HEK293 (cell line): ENCODE data around the gene BACH2.

ENCODE experiments used
- CTCF ChIA-PET: fragments of 350-600 bp; formaldehyde crosslinking; extraction: SDS; loops from one replicate; lab custom pipeline; 2021; ENCODE audit warnings: antibody characterized with exemption; lab: Yijun Ruan, JAX
- POLR2A ChIA-PET: fragments of 300-600 bp; formaldehyde crosslinking; extraction: SDS; loops from one replicate; lab custom pipeline; 2020; ENCODE audit warnings: antibody characterized with exemption, inconsistent platforms; lab: Yijun Ruan, JAX
- H3K27ac ChIP-seq: fragments of 200-500 bp; sonication (Bioruptor generic); 2 replicates; pipeline ENCODE4 v1.5.1; 2014; ENCODE audit warnings: low read depth, low read length, control low read depth, inconsistent platforms; ENCODE audit errors: extremely low read depth
- H3K36me3 ChIP-seq, 2 experiments: fragments of 200-500 bp in 1 of 2; sonication (Bioruptor generic) in 1 of 2; 1 replicate in 1 of 2; 2 replicates in 1 of 2; pipeline ENCODE4 v1.5.1; 2014 to 2017; ENCODE audit warnings: inconsistent platforms in 2 of 2, low read length in 2 of 2; ENCODE audit not compliant: control insufficient read depth in 2 of 2, insufficient read depth in 1 of 2
- H3K4me1 ChIP-seq: fragments of 200-500 bp; sonication (Bioruptor generic); 2 replicates; pipeline ENCODE4 v1.5.1; 2014; ENCODE audit warnings: mild to moderate bottlenecking, low read length, inconsistent platforms; ENCODE audit not compliant: control insufficient read depth, insufficient read depth
- H3K4me3 ChIP-seq: 2 replicates; pipeline ENCODE4 v1.5.1; 2011; ENCODE audit warnings: low read depth, mild to moderate bottlenecking, control low read depth, low read length, moderate library complexity
- H3K9me3 ChIP-seq: fragments of 200-500 bp; sonication (Bioruptor generic); 2 replicates; pipeline ENCODE4 v1.5.1; 2014; ENCODE audit warnings: low read depth, low read length, inconsistent platforms; ENCODE audit not compliant: control insufficient read depth, insufficient read depth
- BCL11A ChIP-seq: fragments of 450-650 bp; formaldehyde crosslinking; IDR thresholded peaks from 2 replicates; pipeline ENCODE4 v1.5.1; 2016; ENCODE audit warnings: low read depth, missing biosample characterization, missing genetic modification characterization
- RBAK ChIP-seq: fragments of 450-650 bp; formaldehyde crosslinking; IDR thresholded peaks from 2 replicates; pipeline ENCODE4 v1.5.1; 2016; ENCODE audit warnings: missing biosample characterization, missing genetic modification characterization
- YY2 ChIP-seq: fragments of 450-650 bp; formaldehyde crosslinking; IDR thresholded peaks from 2 replicates; pipeline ENCODE4 v1.5.1; 2016; ENCODE audit warnings: missing biosample characterization, missing genetic modification characterization
- ZFP37 ChIP-seq: fragments of 450-650 bp; formaldehyde crosslinking; IDR thresholded peaks from 2 replicates; pipeline ENCODE4 v1.5.1; 2016; ENCODE audit warnings: missing biosample characterization, missing genetic modification characterization
- ZFP41 ChIP-seq: fragments of 450-650 bp; formaldehyde crosslinking; IDR thresholded peaks from 2 replicates; pipeline ENCODE4 v1.5.1; 2016; ENCODE audit warnings: missing biosample characterization, missing genetic modification characterization, borderline replicate concordance
- ZNF146 ChIP-seq: fragments of 450-650 bp; formaldehyde crosslinking; IDR thresholded peaks from 2 replicates; pipeline ENCODE4 v1.5.1; 2016; ENCODE audit warnings: missing biosample characterization, missing genetic modification characterization
- ZNF157 ChIP-seq: fragments of 450-650 bp; formaldehyde crosslinking; IDR thresholded peaks from 2 replicates; pipeline ENCODE4 v1.5.1; 2016; ENCODE audit warnings: missing biosample characterization, missing genetic modification characterization
- ZNF2 ChIP-seq: fragments of 450-650 bp; formaldehyde crosslinking; IDR thresholded peaks from 2 replicates; pipeline ENCODE4 v1.5.1; 2016; ENCODE audit warnings: missing biosample characterization, missing genetic modification characterization
- ZNF202 ChIP-seq: fragments of 450-650 bp; formaldehyde crosslinking; IDR thresholded peaks from 2 replicates; pipeline ENCODE4 v1.5.1; 2016; ENCODE audit warnings: missing biosample characterization, missing genetic modification characterization, borderline replicate concordance
- ZNF211 ChIP-seq: fragments of 450-650 bp; formaldehyde crosslinking; IDR thresholded peaks from 2 replicates; pipeline ENCODE4 v1.5.1; 2016; ENCODE audit warnings: low read depth, missing biosample characterization, missing genetic modification characterization
- ZNF23 ChIP-seq: fragments of 450-650 bp; formaldehyde crosslinking; IDR thresholded peaks from 2 replicates; pipeline ENCODE4 v1.5.1; 2016; ENCODE audit warnings: missing biosample characterization, missing genetic modification characterization, borderline replicate concordance
- ZNF529 ChIP-seq: fragments of 450-650 bp; formaldehyde crosslinking; IDR thresholded peaks from 2 replicates; pipeline ENCODE4 v1.5.1; 2017; ENCODE audit warnings: missing genetic modification characterization, missing biosample characterization; ENCODE audit not compliant: insufficient replicate concordance
- ZNF600 ChIP-seq: fragments of 450-650 bp; formaldehyde crosslinking; IDR thresholded peaks from 2 replicates; pipeline ENCODE4 v1.5.1; 2016; ENCODE audit warnings: missing biosample characterization, missing genetic modification characterization
- ZNF629 ChIP-seq: fragments of 450-650 bp; formaldehyde crosslinking; IDR thresholded peaks from 2 replicates; pipeline ENCODE4 v1.5.1; 2017; ENCODE audit warnings: missing biosample characterization, missing genetic modification characterization
- ZNF776 ChIP-seq: fragments of 450-650 bp; formaldehyde crosslinking; IDR thresholded peaks from 2 replicates; pipeline ENCODE4 v1.5.0; 2017; ENCODE audit warnings: missing biosample characterization, missing genetic modification characterization, borderline replicate concordance
- TF ChIP-seq, protein P1 (sequence below): fragments of 450-650 bp; formaldehyde crosslinking; IDR thresholded peaks from 2 replicates; pipeline ENCODE4 v1.5.1; 2016; ENCODE audit warnings: missing biosample characterization, missing genetic modification characterization
- TF ChIP-seq, protein P2 (sequence below): fragments of 450-650 bp; formaldehyde crosslinking; IDR thresholded peaks from 2 replicates; pipeline ENCODE4 v1.5.1; 2016; ENCODE audit warnings: missing biosample characterization, missing genetic modification characterization
- TF ChIP-seq, protein P3 (sequence below): fragments of 450-650 bp; IDR thresholded peaks from 2 replicates; pipeline ENCODE4 v1.5.1; 2018; ENCODE audit warnings: missing biosample characterization, missing genetic modification characterization
- TF ChIP-seq, protein P4 (sequence below): fragments of 450-650 bp; formaldehyde crosslinking; IDR thresholded peaks from 2 replicates; pipeline ENCODE4 v1.5.1; 2016; ENCODE audit warnings: missing biosample characterization, missing genetic modification characterization, low read depth
- TF ChIP-seq, protein P5 (sequence below): fragments of 450-650 bp; formaldehyde crosslinking; IDR thresholded peaks from 2 replicates; pipeline ENCODE4 v1.5.1; 2016; ENCODE audit warnings: missing biosample characterization, missing genetic modification characterization

BACH2 gene

DNA sequence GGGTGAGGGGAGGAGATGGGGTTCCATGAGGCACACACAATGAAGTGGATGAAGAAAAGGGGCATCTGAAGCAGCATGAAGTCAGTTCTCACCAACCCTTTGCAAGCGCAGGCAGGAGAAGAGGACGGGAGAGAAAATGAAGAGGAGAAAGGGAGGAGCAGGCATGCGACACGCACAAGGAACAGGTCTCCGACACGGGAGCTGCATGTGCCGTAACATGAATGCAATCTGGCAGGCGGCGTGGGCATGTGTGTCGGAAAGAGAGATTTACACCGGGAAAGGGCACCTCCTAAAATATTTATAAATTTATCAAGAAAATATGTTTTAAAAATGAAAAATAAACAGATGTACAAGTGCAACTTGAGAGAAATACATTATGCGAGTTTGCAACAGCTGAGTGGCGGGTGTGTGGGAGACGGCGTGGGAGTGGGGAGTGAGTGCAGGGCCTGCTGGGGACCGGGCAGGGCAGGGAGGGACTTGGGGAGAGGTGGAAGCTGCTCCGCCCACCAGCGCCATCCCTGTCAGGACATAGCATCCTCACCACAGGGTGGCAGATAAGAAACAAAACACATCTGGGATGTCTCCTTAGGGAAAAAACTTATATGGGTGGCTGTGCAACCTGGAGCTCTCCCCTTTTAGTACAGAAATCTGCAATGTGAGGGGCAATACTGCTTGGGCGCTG, 361.8 kb downstream of the BACH2 start (continued):
- no peak for TF ChIP-seq ZNF23 (tag by site-specific recombination)
- TF ChIP-seq, protein P1, sequence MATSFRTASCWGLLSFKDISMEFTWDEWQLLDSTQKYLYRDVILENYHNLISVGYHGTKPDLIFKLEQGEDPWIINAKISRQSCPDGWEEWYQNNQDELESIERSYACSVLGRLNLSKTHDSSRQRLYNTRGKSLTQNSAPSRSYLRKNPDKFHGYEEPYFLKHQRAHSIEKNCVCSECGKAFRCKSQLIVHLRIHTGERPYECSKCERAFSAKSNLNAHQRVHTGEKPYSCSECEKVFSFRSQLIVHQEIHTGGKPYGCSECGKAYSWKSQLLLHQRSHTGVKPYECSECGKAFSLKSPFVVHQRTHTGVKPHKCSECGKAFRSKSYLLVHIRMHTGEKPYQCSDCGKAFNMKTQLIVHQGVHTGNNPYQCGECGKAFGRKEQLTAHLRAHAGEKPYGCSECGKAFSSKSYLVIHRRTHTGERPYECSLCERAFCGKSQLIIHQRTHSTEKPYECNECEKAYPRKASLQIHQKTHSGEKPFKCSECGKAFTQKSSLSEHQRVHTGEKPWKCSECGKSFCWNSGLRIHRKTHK (tag by site-specific recombination) = no peak

GRCh38 chr6:89932245-89932802, 364.3 kb downstream of the BACH2 start:
- ChIA-PET CTCF (interaction anchor here (0.5 kb wide), 1 partner anchor 498 kb away, joined by 3 read pairs; no protein-coding TSS in a partner anchor), POLR2A (no interaction called here)
- Histone ChIP-seq H3K4me3 (no peak overlapping the region), H3K27ac (no peak overlapping the region), H3K9me3 (no peaks in the 10 kb centered on the region), H3K36me3 (peaks cover 0 to 13% of the 10 kb centered on the region in 2 experiments; a peak in 1 of 3 replicates), H3K4me1 (no peaks in the 10 kb centered on the region)
- TF ChIP-seq ZFP41 (no peak), RBAK (tag by site-specific recombination) (no peak), ZNF629 (tag by site-specific recombination) (no peak), ZNF23 (tag by site-specific recombination) (no peak), ZNF776 (no peak), ZNF2 (tag by site-specific recombination) (no peak), ZNF157 (tag by site-specific recombination) (no peak), ZFP37 (tag by site-specific recombination) (no peak), YY2 (tag by site-specific recombination) (no peak), ZNF202 (tag by site-specific recombination) (no peak), ZNF211 (tag by site-specific recombination) (no peak), ZNF600 (tag by site-specific recombination) (no peak), ZNF146 (no peak), BCL11A (no peak), ZNF529 (no peak)
- TF ChIP-seq, protein P2, sequence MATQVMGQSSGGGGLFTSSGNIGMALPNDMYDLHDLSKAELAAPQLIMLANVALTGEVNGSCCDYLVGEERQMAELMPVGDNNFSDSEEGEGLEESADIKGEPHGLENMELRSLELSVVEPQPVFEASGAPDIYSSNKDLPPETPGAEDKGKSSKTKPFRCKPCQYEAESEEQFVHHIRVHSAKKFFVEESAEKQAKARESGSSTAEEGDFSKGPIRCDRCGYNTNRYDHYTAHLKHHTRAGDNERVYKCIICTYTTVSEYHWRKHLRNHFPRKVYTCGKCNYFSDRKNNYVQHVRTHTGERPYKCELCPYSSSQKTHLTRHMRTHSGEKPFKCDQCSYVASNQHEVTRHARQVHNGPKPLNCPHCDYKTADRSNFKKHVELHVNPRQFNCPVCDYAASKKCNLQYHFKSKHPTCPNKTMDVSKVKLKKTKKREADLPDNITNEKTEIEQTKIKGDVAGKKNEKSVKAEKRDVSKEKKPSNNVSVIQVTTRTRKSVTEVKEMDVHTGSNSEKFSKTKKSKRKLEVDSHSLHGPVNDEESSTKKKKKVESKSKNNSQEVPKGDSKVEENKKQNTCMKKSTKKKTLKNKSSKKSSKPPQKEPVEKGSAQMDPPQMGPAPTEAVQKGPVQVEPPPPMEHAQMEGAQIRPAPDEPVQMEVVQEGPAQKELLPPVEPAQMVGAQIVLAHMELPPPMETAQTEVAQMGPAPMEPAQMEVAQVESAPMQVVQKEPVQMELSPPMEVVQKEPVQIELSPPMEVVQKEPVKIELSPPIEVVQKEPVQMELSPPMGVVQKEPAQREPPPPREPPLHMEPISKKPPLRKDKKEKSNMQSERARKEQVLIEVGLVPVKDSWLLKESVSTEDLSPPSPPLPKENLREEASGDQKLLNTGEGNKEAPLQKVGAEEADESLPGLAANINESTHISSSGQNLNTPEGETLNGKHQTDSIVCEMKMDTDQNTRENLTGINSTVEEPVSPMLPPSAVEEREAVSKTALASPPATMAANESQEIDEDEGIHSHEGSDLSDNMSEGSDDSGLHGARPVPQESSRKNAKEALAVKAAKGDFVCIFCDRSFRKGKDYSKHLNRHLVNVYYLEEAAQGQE (tag by site-specific recombination) = no peak
- TF ChIP-seq, protein P3, sequence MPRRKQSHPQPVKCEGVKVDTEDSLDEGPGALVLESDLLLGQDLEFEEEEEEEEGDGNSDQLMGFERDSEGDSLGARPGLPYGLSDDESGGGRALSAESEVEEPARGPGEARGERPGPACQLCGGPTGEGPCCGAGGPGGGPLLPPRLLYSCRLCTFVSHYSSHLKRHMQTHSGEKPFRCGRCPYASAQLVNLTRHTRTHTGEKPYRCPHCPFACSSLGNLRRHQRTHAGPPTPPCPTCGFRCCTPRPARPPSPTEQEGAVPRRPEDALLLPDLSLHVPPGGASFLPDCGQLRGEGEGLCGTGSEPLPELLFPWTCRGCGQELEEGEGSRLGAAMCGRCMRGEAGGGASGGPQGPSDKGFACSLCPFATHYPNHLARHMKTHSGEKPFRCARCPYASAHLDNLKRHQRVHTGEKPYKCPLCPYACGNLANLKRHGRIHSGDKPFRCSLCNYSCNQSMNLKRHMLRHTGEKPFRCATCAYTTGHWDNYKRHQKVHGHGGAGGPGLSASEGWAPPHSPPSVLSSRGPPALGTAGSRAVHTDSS = no peak
- TF ChIP-seq, protein P4, sequence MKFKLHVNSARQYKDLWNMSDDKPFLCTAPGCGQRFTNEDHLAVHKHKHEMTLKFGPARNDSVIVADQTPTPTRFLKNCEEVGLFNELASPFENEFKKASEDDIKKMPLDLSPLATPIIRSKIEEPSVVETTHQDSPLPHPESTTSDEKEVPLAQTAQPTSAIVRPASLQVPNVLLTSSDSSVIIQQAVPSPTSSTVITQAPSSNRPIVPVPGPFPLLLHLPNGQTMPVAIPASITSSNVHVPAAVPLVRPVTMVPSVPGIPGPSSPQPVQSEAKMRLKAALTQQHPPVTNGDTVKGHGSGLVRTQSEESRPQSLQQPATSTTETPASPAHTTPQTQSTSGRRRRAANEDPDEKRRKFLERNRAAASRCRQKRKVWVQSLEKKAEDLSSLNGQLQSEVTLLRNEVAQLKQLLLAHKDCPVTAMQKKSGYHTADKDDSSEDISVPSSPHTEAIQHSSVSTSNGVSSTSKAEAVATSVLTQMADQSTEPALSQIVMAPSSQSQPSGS = no peak
- TF ChIP-seq, protein P1 (tag by site-specific recombination) = no peak
- TF ChIP-seq, protein P5, sequence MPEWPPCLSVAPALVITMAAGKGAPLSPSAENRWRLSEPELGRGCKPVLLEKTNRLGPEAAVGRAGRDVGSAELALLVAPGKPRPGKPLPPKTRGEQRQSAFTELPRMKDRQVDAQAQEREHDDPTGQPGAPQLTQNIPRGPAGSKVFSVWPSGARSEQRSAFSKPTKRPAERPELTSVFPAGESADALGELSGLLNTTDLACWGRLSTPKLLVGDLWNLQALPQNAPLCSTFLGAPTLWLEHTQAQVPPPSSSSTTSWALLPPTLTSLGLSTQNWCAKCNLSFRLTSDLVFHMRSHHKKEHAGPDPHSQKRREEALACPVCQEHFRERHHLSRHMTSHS (tag by site-specific recombination) = no peak
